Upper lobe of left lung (tissue), 6 donors: ENCODE data around the gene PPM1N. TPM values are rescaled to one million over a fixed set of nuclear protein-coding genes. Genes with fewer than 3 reads are reported as not detected.

Experiments
- ATAC-seq, 2 donors: fragments of 200-7000 bp; cut with Tn5 transposase; one replicate each; pipeline ENCODE4 v1.9.1; 2022; ENCODE audit warnings: mild to moderate bottlenecking in 2 of 2, moderate library complexity in 2 of 2; ENCODE audit not compliant: low FRiP score in 2 of 2
- DNase-seq, 2 donors: peaks; one replicate each; pipeline ENCODE4 v3.0.0-alpha.2; 2019 to 2020
- H3K27ac ChIP-seq, 4 donors: fragments of 200-600 bp; sonication (generic); one replicate each; pipeline ENCODE4 v1.5.1; 2016 to 2019
- H3K27me3 ChIP-seq, 4 donors: fragments of 200-600 bp; sonication (generic); one replicate each; pipeline ENCODE4 v1.5.1; 2017 to 2019
- H3K36me3 ChIP-seq, 4 donors: fragments of 200-600 bp; sonication (generic); one replicate each; pipeline ENCODE4 v1.5.1; 2016 to 2019
- H3K4me1 ChIP-seq, 4 donors: fragments of 200-600 bp; sonication (generic); one replicate each; pipeline ENCODE4 v1.5.1; 2018 to 2019
- H3K4me3 ChIP-seq, 4 donors: fragments of 200-600 bp; sonication (generic); one replicate each; pipeline ENCODE4 v1.5.1; 2017 to 2019; ENCODE audit warnings: mild to moderate bottlenecking in 2 of 4, moderate library complexity in 1 of 4
- H3K9me3 ChIP-seq, 4 donors: fragments of 200-600 bp; sonication (generic); one replicate each; pipeline ENCODE4 v1.5.1; 2018 to 2019
- CTCF ChIP-seq, 6 experiments: fragments of 450-650 bp in 4 of 6; fragments of 200-600 bp in 2 of 6; sonication (generic) in 2 of 6; IDR thresholded peaks; one replicate each; pipeline ENCODE4 v1.5.1; 2016 to 2019; ENCODE audit warnings: antibody characterized with exemption in 6 of 6
- EP300 ChIP-seq, 4 donors: sonication (generic); formaldehyde crosslinking; IDR thresholded peaks; one replicate each; pipeline ENCODE4 v1.5.1; 2017; ENCODE audit warnings: antibody characterized with exemption in 4 of 4, control low read depth in 2 of 4
- POLR2A ChIP-seq, 4 donors: fragments of 450-650 bp; IDR thresholded peaks; one replicate each; pipeline ENCODE4 v1.5.1; 2016 to 2017; ENCODE audit warnings: antibody characterized with exemption in 4 of 4, mild to moderate bottlenecking in 2 of 4
- POLR2AphosphoS5 ChIP-seq, 2 donors: sonication (generic); formaldehyde crosslinking; IDR thresholded peaks; one replicate each; pipeline ENCODE4 v1.5.1; 2017; ENCODE audit warnings: antibody characterized with exemption in 2 of 2
- WGBS, 2 donors: methylation state at CpG; one replicate each; pipeline ENCODE4 v1.1.5; 2017 to 2018; 5-methylcytosine and 5-hydroxymethylcytosine counted together
- total RNA-seq, 6 donors: library from RNA; depleted of rRNA in 4 of 6; stranded (reverse); fragments of >200 nt in 4 of 6; gene quantifications; one replicate each; pipeline versions ENCODE4 v1.1.0 to v1.2.1, GENCODE V29; 2016 to 2021
- donor health status: DM: no; HTN: no; CAD: no; lungs with moderate emphysema.
- donor health status: DM: no; HTN: yes; CAD: no; lungs with severe emphysema.

Gene PPM1N
- total RNA-seq, 6 donors from 2014 or later = 0.89 to 6.3 (median 1.1) TPM; not detected in 1

DNA sequence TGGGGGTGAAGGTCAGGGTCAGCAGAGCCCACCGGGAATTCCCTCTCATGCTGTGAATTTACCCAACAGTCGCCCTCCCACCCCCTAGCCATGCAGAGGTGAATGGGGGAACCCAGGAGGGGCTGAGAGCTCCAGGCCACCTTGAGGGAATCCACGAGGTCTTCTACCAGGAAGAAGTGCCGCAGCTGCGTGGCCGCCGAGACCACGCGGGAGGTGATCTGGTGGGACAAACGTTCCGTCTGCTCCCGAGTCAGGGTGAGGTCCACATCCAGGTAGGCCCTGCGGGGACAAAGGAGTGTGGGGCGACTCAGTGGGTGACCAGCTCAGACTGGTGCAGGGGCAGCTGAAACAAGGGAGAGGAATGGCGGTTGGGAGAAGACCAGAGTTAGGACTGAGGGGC lies 9.5 kb upstream of the PPM1N start:
- Histone ChIP-seq H3K36me3 (no peaks in the 10 kb centered on the region), H3K4me3 (no peak overlapping the region), H3K27ac (no peak overlapping the region), H3K9me3 (no peaks in the 10 kb centered on the region), H3K4me1 (peaks cover 9 to 24% (median 21%) of the 10 kb centered on the region in 4 donors), H3K27me3 (no peaks in the 10 kb centered on the region)
- DNase-seq (peak in 1 of 2 donors; percentile 65), ATAC-seq (no peak)
- TF ChIP-seq EP300 (IDR thresholded peaks at IDR 0.05) (no peak), CTCF (IDR thresholded peaks at IDR 0.05) (no peak), POLR2AphosphoS5 (IDR thresholded peaks at IDR 0.05) (no peak), POLR2A (IDR thresholded peaks at IDR 0.05) (no peak)
- 89 to 92% methylated on average over 12 to 15 of the region's 15 CpGs for WGBS, 2 donors

- no peaks in the 10 kb centered on the region for H3K9me3 ChIP-seq
- no peak overlapping the region for H3K27ac ChIP-seq
- 89 to 93% methylated on average over 20 of the region's 20 CpGs for WGBS, 2 donors
- ATAC-seq = no peak
- H3K27me3 ChIP-seq = no peaks in the 10 kb centered on the region
- TF ChIP-seq POLR2A (IDR thresholded peaks at IDR 0.05) (no peak), CTCF (IDR thresholded peaks at IDR 0.05) (no peak), EP300 (IDR thresholded peaks at IDR 0.05) (no peak), POLR2AphosphoS5 (IDR thresholded peaks at IDR 0.05) (no peak)
- peaks cover 9 to 25% (median 22%) of the 10 kb centered on the region in 4 donors for H3K4me1 ChIP-seq
- no peaks in the 10 kb centered on the region for H3K36me3 ChIP-seq
- H3K4me3 ChIP-seq = no peak overlapping the region
- DNase-seq = peak in 1 of 2 donors; percentile 66
Observed at GRCh38 chr19:45489216-45489855, 8.9 kb upstream of the PPM1N start.

DNA sequence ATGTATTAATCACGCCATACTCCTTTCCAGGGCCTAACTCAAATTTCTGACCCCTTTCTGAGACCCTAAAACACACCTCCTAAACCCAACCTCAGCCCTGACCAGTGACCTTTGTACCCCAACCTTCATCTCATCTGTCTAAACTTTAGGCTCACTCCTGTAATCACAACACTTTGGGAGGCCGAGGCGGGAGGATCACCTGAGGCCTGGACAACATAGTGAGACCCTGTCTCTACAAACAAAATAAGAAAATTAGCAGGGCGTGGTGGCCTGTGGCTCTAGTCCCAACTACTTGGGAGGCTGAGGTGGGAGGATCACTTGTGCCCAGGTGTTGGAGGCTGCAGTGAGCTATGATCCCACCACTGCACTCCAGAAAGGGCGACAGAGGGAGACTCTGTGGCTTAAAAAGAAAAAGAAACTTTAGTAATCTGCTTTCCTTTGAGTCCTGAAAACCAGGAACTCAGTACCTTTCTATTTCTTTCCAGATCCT lies 6.1 kb upstream of the PPM1N start:
- 93 to 98% methylated on average over 5 of the region's 5 CpGs for WGBS, 2 donors
- DNase-seq (no peak), ATAC-seq (no peak)
- no peaks in the 10 kb centered on the region for H3K9me3 ChIP-seq
- peaks cover 20 to 29% (median 25%) of the 10 kb centered on the region in 4 donors for H3K4me1 ChIP-seq
- no peak overlapping the region for H3K27ac ChIP-seq
- TF ChIP-seq POLR2AphosphoS5 (IDR thresholded peaks at IDR 0.05) = no peak
- TF ChIP-seq CTCF (IDR thresholded peaks at IDR 0.05) = no peak
- TF ChIP-seq EP300 (IDR thresholded peaks at IDR 0.05) = no peak
- TF ChIP-seq POLR2A (IDR thresholded peaks at IDR 0.05) = no peak
- H3K4me3 ChIP-seq = peak overlapping the region in 3 of 4 donors; percentile 50 to 65 (median 56)
- H3K36me3 ChIP-seq = no peaks in the 10 kb centered on the region
- H3K27me3 ChIP-seq = peaks cover 0 to 6% (median 0%) of the 10 kb centered on the region in 4 donors

- 14 to 31% methylated on average over 20 to 28 of the region's 32 CpGs for WGBS, 2 donors
Observed at GRCh38 chr19:45492627-45493470, 5.4 kb upstream of the PPM1N start.

More at GRCh38 chr19:45492627-45493470, 5.4 kb upstream of the PPM1N start:
- peaks cover 0 to 6% (median 0%) of the 10 kb centered on the region in 4 donors for H3K27me3 ChIP-seq
- no peaks in the 10 kb centered on the region for H3K9me3 ChIP-seq
- no peak for TF ChIP-seq CTCF (IDR thresholded peaks at IDR 0.05)
- TF ChIP-seq POLR2A (IDR thresholded peaks at IDR 0.05) = no peak
- TF ChIP-seq POLR2AphosphoS5 (IDR thresholded peaks at IDR 0.05) = no peak
- no peak for TF ChIP-seq EP300 (IDR thresholded peaks at IDR 0.05)
- peaks cover 26 to 36% (median 31%) of the 10 kb centered on the region in 4 donors for H3K4me1 ChIP-seq
- peak; percentile 77 to 82 for DNase-seq
- no peaks in the 10 kb centered on the region for H3K36me3 ChIP-seq
- peak overlapping the region; percentile 29 to 65 (median 53) for H3K4me3 ChIP-seq
- peak; percentile 23 to 46 for ATAC-seq
- H3K27ac ChIP-seq = peak overlapping the region in 3 of 4 donors; percentile 14 to 67 (median 58)
